WTC11 (cell line): ENCODE data around the gene NEBL. TPM values are rescaled to one million over a fixed set of nuclear protein-coding genes. Genes with fewer than 3 reads are reported as not detected.

Experiments used
- ATAC-seq: fragments of 200-7000 bp; cut with Tn5 transposase; 2 replicates; pipeline ENCODE4 v1.10.0; 2021; ENCODE audit warnings: mild to moderate bottlenecking, moderate library complexity
- CTCF ChIA-PET: fragments of 300-600 bp; sonication (Branson Sonifier 250); formaldehyde crosslinking; loops from one replicate; lab custom pipeline; 2021; ENCODE audit warnings: antibody characterized with exemption; lab: Charles Lee
- POLR2A ChIA-PET: fragments of 350-600 bp; sonication (Branson Sonifier 250); formaldehyde crosslinking; loops from one replicate; lab custom pipeline; 2021; ENCODE audit warnings: antibody characterized with exemption; lab: Charles Lee
- DNase-seq: peaks from one replicate; pipeline ENCODE4 v3.0.0; 2021; ENCODE audit warnings: low spot score
- H3K27ac Mint-ChIP-seq: 2 replicates; pipeline ENCODE4 v1.8.0; 2021; ENCODE audit warnings: mixed read lengths
- H3K27me3 Mint-ChIP-seq: 2 replicates; pipeline ENCODE4 v1.8.0; 2021; ENCODE audit warnings: low read depth, mild to moderate bottlenecking, moderate library complexity, mixed read lengths
- H3K36me3 Mint-ChIP-seq: 2 replicates; pipeline ENCODE4 v1.8.0; 2021; ENCODE audit warnings: mixed read lengths
- H3K4me1 Mint-ChIP-seq: 2 replicates; pipeline ENCODE4 v1.8.0; 2022; ENCODE audit warnings: mixed read lengths
- H3K4me3 Mint-ChIP-seq: 2 replicates; pipeline ENCODE4 v1.8.0; 2021; ENCODE audit warnings: mild to moderate bottlenecking, moderate library complexity, mixed read lengths
- H3K9me3 Mint-ChIP-seq: 2 replicates; pipeline ENCODE4 v1.8.0; 2021; ENCODE audit warnings: mixed read lengths
- ATF1 ChIP-seq: sonication (generic); formaldehyde crosslinking; IDR thresholded peaks from 2 replicates; pipeline ENCODE4 v1.8.1; 2023; ENCODE audit warnings: mild to moderate bottlenecking, moderate library complexity, missing genetic modification reagents
- CBFB ChIP-seq: sonication (generic); formaldehyde crosslinking; IDR thresholded peaks from 2 replicates; pipeline ENCODE4 v1.8.1; 2022; ENCODE audit warnings: mild to moderate bottlenecking, low read depth, missing genetic modification reagents
- ELF4 ChIP-seq: sonication (generic); formaldehyde crosslinking; IDR thresholded peaks from 2 replicates; pipeline ENCODE4 v1.8.1; 2022; ENCODE audit warnings: low read depth, mild to moderate bottlenecking, moderate library complexity, missing genetic modification reagents
- FOXJ3 ChIP-seq: sonication (generic); formaldehyde crosslinking; IDR thresholded peaks from 2 replicates; pipeline ENCODE4 v1.9.0; 2021; ENCODE audit warnings: missing genetic modification reagents, mild to moderate bottlenecking, borderline replicate concordance
- GTF2I ChIP-seq: fragments of 250-450 bp; sonication (Bioruptor Pico); conservative IDR thresholded peaks from 2 replicates; pipeline ENCODE4 v1.4.0; 2021; ENCODE audit warnings: mild to moderate bottlenecking
- KAT7 ChIP-seq: sonication (generic); formaldehyde crosslinking; IDR thresholded peaks from 2 replicates; pipeline ENCODE4 v1.8.1; 2023; ENCODE audit warnings: missing genetic modification reagents, mild to moderate bottlenecking, borderline replicate concordance
- MXD4 ChIP-seq: fragments of 250-450 bp; sonication (Bioruptor Pico); IDR thresholded peaks from 2 replicates; pipeline ENCODE4 v1.8.0; 2021; ENCODE audit warnings: mild to moderate bottlenecking, moderate library complexity, borderline replicate concordance
- NFYB ChIP-seq: sonication (generic); formaldehyde crosslinking; conservative IDR thresholded peaks from 2 replicates; pipeline ENCODE4 v1.8.0; 2022; ENCODE audit warnings: low read depth, missing genetic modification reagents
- RORB ChIP-seq: fragments of 250-450 bp; sonication (Bioruptor Pico); IDR thresholded peaks from 2 replicates; pipeline ENCODE4 v1.9.0; 2021; ENCODE audit warnings: mild to moderate bottlenecking
- SMAD4 ChIP-seq: sonication (generic); formaldehyde crosslinking; IDR thresholded peaks from 2 replicates; pipeline ENCODE4 v1.8.0; 2022; ENCODE audit warnings: mild to moderate bottlenecking, missing genetic modification reagents
- TCF7 ChIP-seq: sonication (generic); formaldehyde crosslinking; IDR thresholded peaks from 2 replicates; pipeline ENCODE4 v1.8.0; 2022; ENCODE audit warnings: mild to moderate bottlenecking, low read depth, missing genetic modification reagents, moderate library complexity
- TEAD4 ChIP-seq: sonication (generic); formaldehyde crosslinking; IDR thresholded peaks from 2 replicates; pipeline ENCODE4 v1.8.0; 2022; ENCODE audit warnings: mild to moderate bottlenecking, missing genetic modification reagents
- TP53 ChIP-seq: sonication (generic); formaldehyde crosslinking; IDR thresholded peaks from 2 replicates; pipeline ENCODE4 v1.8.1; 2023; ENCODE audit warnings: mild to moderate bottlenecking, missing genetic modification reagents
- ZNF121 ChIP-seq: sonication (generic); formaldehyde crosslinking; IDR thresholded peaks from 2 replicates; pipeline ENCODE4 v1.8.0; 2023; ENCODE audit warnings: missing genetic modification reagents
- ZNF219 ChIP-seq: sonication (generic); formaldehyde crosslinking; IDR thresholded peaks from 2 replicates; pipeline ENCODE4 v1.8.0; 2023; ENCODE audit warnings: missing genetic modification reagents, mild to moderate bottlenecking, borderline replicate concordance
- ZNF232 ChIP-seq: sonication (generic); formaldehyde crosslinking; IDR thresholded peaks from 2 replicates; pipeline ENCODE4 v1.8.0; 2022; ENCODE audit warnings: mild to moderate bottlenecking, missing genetic modification reagents
- ZNF263 ChIP-seq: sonication (generic); formaldehyde crosslinking; IDR thresholded peaks from 2 replicates; pipeline ENCODE4 v1.8.1; 2022; ENCODE audit warnings: low read depth, mild to moderate bottlenecking, moderate library complexity, missing genetic modification reagents
- total RNA-seq: library from RNA; stranded (reverse); gene quantifications from 3 replicates; pipeline ENCODE4 v1.2.3, GENCODE V29; 2021
- TF ChIP-seq, protein P1 (sequence below): fragments of 200-600 bp; IDR thresholded peaks from 2 replicates; pipeline ENCODE4 v1.8.0; 2022; ENCODE audit warnings: antibody characterized with exemption
- TF ChIP-seq, protein P2 (sequence below): sonication (generic); formaldehyde crosslinking; IDR thresholded peaks from 2 replicates; pipeline ENCODE4 v1.8.1; 2023; ENCODE audit warnings: mild to moderate bottlenecking, missing genetic modification reagents
- TF ChIP-seq, protein P3 (sequence below): fragments of 250-450 bp; sonication (Bioruptor Pico); IDR thresholded peaks from 2 replicates; pipeline ENCODE4 v1.9.0; 2021; ENCODE audit warnings: mild to moderate bottlenecking
- TF ChIP-seq, protein P4 (sequence below): fragments of 250-450 bp; sonication (Bioruptor Pico); IDR thresholded peaks from 2 replicates; pipeline ENCODE4 v1.9.0; 2021; ENCODE audit warnings: mild to moderate bottlenecking
- TF ChIP-seq, protein P5 (sequence below): sonication (generic); formaldehyde crosslinking; IDR thresholded peaks from 2 replicates; pipeline ENCODE4 v1.8.0; 2023; ENCODE audit warnings: mild to moderate bottlenecking, missing genetic modification reagents
- TF ChIP-seq, protein P6 (sequence below): fragments of 250-450 bp; sonication (Bioruptor Pico); conservative IDR thresholded peaks from 2 replicates; pipeline ENCODE4 v1.9.0; 2021; ENCODE audit warnings: mild to moderate bottlenecking
- TF ChIP-seq, protein P7 (sequence below): sonication (generic); formaldehyde crosslinking; IDR thresholded peaks from 2 replicates; pipeline ENCODE4 v1.8.0; 2022; ENCODE audit warnings: mild to moderate bottlenecking, missing genetic modification reagents

Gene NEBL
- total RNA-seq, 1 experiment from 2014 or later: 8.9 TPM

DNA sequence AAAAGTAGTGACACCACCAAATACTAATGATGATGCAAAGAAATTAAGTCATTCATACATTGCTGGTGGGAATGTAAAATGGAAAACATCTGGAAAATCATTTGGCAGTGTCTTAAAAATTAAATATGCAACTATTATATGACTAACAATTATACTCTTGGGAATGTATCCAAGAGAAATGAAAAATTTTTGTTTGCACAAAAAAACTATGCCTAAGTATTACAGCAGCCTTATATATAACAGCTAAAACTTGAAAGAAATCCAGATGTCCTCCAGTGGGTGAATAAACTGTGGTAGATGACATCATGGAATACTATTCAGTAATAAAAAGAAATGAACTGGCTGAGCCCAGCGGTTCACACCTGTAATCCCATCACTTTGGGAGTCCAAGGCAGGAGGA is 132.0 kb downstream of the NEBL start:
- CTCF ChIA-PET: no interaction called here
- no peak overlapping the region for H3K27ac Mint-ChIP-seq
- H3K4me1 Mint-ChIP-seq: peaks cover 7% of the 10 kb centered on the region
- H3K9me3 Mint-ChIP-seq: peaks cover 4% of the 10 kb centered on the region; the same call in 1 of the 2 replicates
- H3K27me3 Mint-ChIP-seq: no peaks in the 10 kb centered on the region
- H3K4me3 Mint-ChIP-seq: no peak overlapping the region
- POLR2A ChIA-PET: no interaction called here
- DNase-seq (no peak), ATAC-seq (no peak)
- H3K36me3 Mint-ChIP-seq: no peaks in the 10 kb centered on the region
- TF ChIP-seq SMAD4 (no peak), NFYB (CRISPR knock-in tag) (no peak), ZNF263 (no peak), KAT7 (CRISPR knock-in tag) (no peak), MXD4 (CRISPR knock-in tag) (no peak), ZNF232 (CRISPR knock-in tag) (no peak), CBFB (CRISPR knock-in tag) (no peak), TCF7 (CRISPR knock-in tag) (no peak)
- TF ChIP-seq, protein P1, sequence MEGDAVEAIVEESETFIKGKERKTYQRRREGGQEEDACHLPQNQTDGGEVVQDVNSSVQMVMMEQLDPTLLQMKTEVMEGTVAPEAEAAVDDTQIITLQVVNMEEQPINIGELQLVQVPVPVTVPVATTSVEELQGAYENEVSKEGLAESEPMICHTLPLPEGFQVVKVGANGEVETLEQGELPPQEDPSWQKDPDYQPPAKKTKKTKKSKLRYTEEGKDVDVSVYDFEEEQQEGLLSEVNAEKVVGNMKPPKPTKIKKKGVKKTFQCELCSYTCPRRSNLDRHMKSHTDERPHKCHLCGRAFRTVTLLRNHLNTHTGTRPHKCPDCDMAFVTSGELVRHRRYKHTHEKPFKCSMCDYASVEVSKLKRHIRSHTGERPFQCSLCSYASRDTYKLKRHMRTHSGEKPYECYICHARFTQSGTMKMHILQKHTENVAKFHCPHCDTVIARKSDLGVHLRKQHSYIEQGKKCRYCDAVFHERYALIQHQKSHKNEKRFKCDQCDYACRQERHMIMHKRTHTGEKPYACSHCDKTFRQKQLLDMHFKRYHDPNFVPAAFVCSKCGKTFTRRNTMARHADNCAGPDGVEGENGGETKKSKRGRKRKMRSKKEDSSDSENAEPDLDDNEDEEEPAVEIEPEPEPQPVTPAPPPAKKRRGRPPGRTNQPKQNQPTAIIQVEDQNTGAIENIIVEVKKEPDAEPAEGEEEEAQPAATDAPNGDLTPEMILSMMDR: no peak
- TF ChIP-seq, protein P2, sequence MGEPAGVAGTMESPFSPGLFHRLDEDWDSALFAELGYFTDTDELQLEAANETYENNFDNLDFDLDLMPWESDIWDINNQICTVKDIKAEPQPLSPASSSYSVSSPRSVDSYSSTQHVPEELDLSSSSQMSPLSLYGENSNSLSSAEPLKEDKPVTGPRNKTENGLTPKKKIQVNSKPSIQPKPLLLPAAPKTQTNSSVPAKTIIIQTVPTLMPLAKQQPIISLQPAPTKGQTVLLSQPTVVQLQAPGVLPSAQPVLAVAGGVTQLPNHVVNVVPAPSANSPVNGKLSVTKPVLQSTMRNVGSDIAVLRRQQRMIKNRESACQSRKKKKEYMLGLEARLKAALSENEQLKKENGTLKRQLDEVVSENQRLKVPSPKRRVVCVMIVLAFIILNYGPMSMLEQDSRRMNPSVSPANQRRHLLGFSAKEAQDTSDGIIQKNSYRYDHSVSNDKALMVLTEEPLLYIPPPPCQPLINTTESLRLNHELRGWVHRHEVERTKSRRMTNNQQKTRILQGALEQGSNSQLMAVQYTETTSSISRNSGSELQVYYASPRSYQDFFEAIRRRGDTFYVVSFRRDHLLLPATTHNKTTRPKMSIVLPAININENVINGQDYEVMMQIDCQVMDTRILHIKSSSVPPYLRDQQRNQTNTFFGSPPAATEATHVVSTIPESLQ (CRISPR knock-in tag): no peak
- TF ChIP-seq, protein P3, sequence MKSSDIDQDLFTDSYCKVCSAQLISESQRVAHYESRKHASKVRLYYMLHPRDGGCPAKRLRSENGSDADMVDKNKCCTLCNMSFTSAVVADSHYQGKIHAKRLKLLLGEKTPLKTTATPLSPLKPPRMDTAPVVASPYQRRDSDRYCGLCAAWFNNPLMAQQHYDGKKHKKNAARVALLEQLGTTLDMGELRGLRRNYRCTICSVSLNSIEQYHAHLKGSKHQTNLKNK (CRISPR knock-in tag): no peak
- TF ChIP-seq, protein P4, sequence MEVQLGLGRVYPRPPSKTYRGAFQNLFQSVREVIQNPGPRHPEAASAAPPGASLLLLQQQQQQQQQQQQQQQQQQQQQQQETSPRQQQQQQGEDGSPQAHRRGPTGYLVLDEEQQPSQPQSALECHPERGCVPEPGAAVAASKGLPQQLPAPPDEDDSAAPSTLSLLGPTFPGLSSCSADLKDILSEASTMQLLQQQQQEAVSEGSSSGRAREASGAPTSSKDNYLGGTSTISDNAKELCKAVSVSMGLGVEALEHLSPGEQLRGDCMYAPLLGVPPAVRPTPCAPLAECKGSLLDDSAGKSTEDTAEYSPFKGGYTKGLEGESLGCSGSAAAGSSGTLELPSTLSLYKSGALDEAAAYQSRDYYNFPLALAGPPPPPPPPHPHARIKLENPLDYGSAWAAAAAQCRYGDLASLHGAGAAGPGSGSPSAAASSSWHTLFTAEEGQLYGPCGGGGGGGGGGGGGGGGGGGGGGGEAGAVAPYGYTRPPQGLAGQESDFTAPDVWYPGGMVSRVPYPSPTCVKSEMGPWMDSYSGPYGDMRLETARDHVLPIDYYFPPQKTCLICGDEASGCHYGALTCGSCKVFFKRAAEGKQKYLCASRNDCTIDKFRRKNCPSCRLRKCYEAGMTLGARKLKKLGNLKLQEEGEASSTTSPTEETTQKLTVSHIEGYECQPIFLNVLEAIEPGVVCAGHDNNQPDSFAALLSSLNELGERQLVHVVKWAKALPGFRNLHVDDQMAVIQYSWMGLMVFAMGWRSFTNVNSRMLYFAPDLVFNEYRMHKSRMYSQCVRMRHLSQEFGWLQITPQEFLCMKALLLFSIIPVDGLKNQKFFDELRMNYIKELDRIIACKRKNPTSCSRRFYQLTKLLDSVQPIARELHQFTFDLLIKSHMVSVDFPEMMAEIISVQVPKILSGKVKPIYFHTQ (CRISPR knock-in tag): no peak

DNA sequence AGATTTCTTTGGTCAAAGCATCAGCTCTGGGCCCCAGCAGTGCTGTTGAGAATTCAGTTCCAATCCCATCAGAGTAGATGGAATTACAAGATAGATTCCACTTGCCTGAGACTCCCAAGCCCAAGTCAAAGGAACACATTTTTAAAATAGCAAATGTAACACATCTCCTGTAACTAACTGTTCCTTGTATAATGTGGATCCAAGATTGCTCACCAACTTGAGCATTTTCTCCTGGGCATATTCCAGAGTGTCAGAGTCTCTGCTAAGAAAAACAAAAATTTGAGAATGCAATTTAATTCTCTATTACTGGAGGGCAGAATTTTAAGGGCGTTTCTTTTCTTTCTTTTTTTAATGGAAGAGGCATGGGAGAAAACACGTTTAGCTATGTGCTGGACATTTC is 136.7 kb downstream of the NEBL start:
- no peak for DNase-seq
- ATAC-seq: no peak
- no peak overlapping the region for H3K4me3 Mint-ChIP-seq
- TF ChIP-seq FOXJ3 (CRISPR knock-in tag) (no peak), ZNF219 (CRISPR knock-in tag) (no peak), ELF4 (CRISPR knock-in tag) (no peak), RORB (no peak), TP53 (CRISPR knock-in tag) (no peak), NFYB (CRISPR knock-in tag) (no peak), TEAD4 (CRISPR knock-in tag) (no peak), ZNF121 (no peak), SMAD4 (no peak), ATF1 (CRISPR knock-in tag) (no peak), GTF2I (no peak)
- TF ChIP-seq, protein P5, sequence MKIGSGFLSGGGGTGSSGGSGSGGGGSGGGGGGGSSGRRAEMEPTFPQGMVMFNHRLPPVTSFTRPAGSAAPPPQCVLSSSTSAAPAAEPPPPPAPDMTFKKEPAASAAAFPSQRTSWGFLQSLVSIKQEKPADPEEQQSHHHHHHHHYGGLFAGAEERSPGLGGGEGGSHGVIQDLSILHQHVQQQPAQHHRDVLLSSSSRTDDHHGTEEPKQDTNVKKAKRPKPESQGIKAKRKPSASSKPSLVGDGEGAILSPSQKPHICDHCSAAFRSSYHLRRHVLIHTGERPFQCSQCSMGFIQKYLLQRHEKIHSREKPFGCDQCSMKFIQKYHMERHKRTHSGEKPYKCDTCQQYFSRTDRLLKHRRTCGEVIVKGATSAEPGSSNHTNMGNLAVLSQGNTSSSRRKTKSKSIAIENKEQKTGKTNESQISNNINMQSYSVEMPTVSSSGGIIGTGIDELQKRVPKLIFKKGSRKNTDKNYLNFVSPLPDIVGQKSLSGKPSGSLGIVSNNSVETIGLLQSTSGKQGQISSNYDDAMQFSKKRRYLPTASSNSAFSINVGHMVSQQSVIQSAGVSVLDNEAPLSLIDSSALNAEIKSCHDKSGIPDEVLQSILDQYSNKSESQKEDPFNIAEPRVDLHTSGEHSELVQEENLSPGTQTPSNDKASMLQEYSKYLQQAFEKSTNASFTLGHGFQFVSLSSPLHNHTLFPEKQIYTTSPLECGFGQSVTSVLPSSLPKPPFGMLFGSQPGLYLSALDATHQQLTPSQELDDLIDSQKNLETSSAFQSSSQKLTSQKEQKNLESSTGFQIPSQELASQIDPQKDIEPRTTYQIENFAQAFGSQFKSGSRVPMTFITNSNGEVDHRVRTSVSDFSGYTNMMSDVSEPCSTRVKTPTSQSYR: no peak
- TF ChIP-seq, protein P6, sequence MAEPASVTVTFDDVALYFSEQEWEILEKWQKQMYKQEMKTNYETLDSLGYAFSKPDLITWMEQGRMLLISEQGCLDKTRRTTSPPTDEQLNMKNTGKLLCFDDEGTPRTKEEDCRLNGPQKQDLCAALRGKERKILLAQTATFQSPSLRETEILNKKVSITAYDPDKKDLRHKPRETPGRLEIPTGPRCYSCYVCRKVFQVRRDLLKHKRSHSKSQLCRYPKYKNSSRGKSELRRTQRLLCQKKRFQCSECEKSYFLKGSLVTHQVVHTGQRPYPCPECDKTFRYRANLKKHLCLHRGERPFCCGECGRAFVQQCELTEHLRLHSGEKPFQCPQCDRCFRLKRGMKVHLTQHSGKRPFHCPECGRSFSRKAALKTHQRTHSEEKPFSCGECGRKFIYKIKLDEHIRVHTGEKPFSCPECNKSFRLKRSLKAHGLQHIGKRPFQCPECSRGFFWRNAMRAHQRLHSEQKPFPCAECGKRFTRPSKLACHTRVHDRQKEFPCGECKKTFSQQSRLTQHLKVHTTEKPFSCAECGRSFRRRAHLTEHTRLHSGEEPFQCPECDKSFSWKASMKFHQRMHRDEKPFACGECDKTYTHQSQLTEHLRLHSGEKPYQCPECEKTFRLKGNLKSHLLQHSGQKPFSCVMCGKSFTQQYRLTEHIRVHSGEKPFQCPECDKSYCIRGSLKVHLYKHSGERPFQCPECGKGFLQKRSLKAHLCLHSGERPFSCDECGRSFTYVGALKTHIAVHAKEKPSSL (CRISPR knock-in tag): no peak
- TF ChIP-seq, protein P7, sequence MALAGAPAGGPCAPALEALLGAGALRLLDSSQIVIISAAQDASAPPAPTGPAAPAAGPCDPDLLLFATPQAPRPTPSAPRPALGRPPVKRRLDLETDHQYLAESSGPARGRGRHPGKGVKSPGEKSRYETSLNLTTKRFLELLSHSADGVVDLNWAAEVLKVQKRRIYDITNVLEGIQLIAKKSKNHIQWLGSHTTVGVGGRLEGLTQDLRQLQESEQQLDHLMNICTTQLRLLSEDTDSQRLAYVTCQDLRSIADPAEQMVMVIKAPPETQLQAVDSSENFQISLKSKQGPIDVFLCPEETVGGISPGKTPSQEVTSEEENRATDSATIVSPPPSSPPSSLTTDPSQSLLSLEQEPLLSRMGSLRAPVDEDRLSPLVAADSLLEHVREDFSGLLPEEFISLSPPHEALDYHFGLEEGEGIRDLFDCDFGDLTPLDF (CRISPR knock-in tag): no peak

More for the DNA sequence above, 136.7 kb downstream of the NEBL start:
- no peak overlapping the region for H3K27ac Mint-ChIP-seq
- H3K27me3 Mint-ChIP-seq: no peaks in the 10 kb centered on the region
- H3K9me3 Mint-ChIP-seq: peaks cover 15% of the 10 kb centered on the region
- no peaks in the 10 kb centered on the region for H3K4me1 Mint-ChIP-seq
- peaks cover 7% of the 10 kb centered on the region for H3K36me3 Mint-ChIP-seq
- POLR2A ChIA-PET: no interaction called here
- CTCF ChIA-PET: interaction anchor here (1.4 kb wide), 1 partner anchor 9 kb away, joined by 5 read pairs; no protein-coding TSS in a partner anchor
